GM12878 (cell line): ENCODE data around the gene LARGE1. TPM values are rescaled to one million over a fixed set of nuclear protein-coding genes. Genes with fewer than 3 reads are reported as not detected.

Experiments
- ATAC-seq: fragments of 200-7000 bp; cut with Tn5 transposase; 3 replicates; pipeline ENCODE4 v1.9.1; 2020; ENCODE audit warnings: mild to moderate bottlenecking, moderate library complexity
- BruUV-seq: library from RNA; stranded (reverse); fragments of 400-500 nt; replicated peaks from 2 replicates; lab custom pipeline; 2021; lab: Mats Ljungman, UMichigan
- CTCF ChIA-PET: fragments of 300-600 bp; sonication (Branson Sonifier 250); formaldehyde crosslinking; extraction: SDS; loops from one replicate; lab custom pipeline; 2021; ENCODE audit warnings: inconsistent platforms; lab: Yijun Ruan, JAX
- POLR2A ChIA-PET: fragments of 350-600 bp; formaldehyde crosslinking; extraction: SDS; loops from one replicate; lab custom pipeline; 2021; ENCODE audit warnings: inconsistent platforms; lab: Charles Lee
- RAD21 ChIA-PET: fragments of 300-600 bp; sonication (Branson Sonifier 250); formaldehyde crosslinking; loops from one replicate; lab custom pipeline; 2023; ENCODE audit warnings: antibody characterized with exemption; ENCODE audit not compliant: unreplicated experiment; lab: Charles Lee
- SMC1A ChIA-PET: fragments of 300-600 bp; sonication (Branson Sonifier 250); formaldehyde crosslinking; loops from one replicate; lab custom pipeline; 2023; ENCODE audit not compliant: unreplicated experiment, uncharacterized antibody; lab: Charles Lee
- DNase-seq: peaks from one replicate; pipeline ENCODE4 v3.0.0-alpha.2; 2011; ENCODE audit warnings: low read depth, low spot score
- FAIRE-seq: peaks from 3 replicates; lab custom pipeline; 2011; peaks lifted over from hg19 to GRCh38; lab: Jason Lieb, UNC
- H2AFZ ChIP-seq: 2 replicates; pipeline ENCODE4 v1.6.0; 2011; ENCODE audit warnings: low read depth, low read length, control low read depth; ENCODE audit not compliant: control insufficient read depth
- H3K27ac ChIP-seq: 2 replicates; pipeline ENCODE4 v1.5.1; 2011; ENCODE audit warnings: control low read depth; ENCODE audit not compliant: control insufficient read depth, insufficient read depth
- H3K27me3 ChIP-seq, 2 experiments: replicated peaks in 1 of 2; 2 replicates each; pipeline versions ENCODE4 v1.6.0 to v1.6.1; 2011; ENCODE audit warnings: low read length in 1 of 2; ENCODE audit not compliant: control insufficient read depth in 2 of 2, insufficient read depth in 2 of 2
- H3K36me3 ChIP-seq, 2 experiments: 2 replicates each; pipeline ENCODE4 v1.5.1; 2011; ENCODE audit warnings: low read length in 1 of 2; ENCODE audit not compliant: control insufficient read depth in 2 of 2, insufficient read depth in 2 of 2
- H3K4me1 ChIP-seq: 2 replicates; pipeline ENCODE4 v1.6.1; 2011; ENCODE audit warnings: mild to moderate bottlenecking, low read length, moderate library complexity, mixed read lengths; ENCODE audit not compliant: control insufficient read depth, insufficient read depth
- H3K4me2 ChIP-seq: 2 replicates; pipeline ENCODE4 v1.6.0; 2011; ENCODE audit warnings: control low read depth; ENCODE audit not compliant: control insufficient read depth, insufficient read depth
- H3K4me3 ChIP-seq: fragments of 200-600 bp; sonication (generic); 2 replicates; pipeline ENCODE4 v1.5.1; 2016
- H3K79me2 ChIP-seq: 2 replicates; pipeline ENCODE4 v1.6.0; 2011; ENCODE audit warnings: low read length; ENCODE audit not compliant: control insufficient read depth, insufficient read depth
- H3K9ac ChIP-seq: 2 replicates; pipeline ENCODE4 v1.8.0; 2011; ENCODE audit warnings: low read length, control low read depth, mixed read lengths; ENCODE audit not compliant: control insufficient read depth, insufficient read depth
- H3K9me3 ChIP-seq: replicated peaks from 3 replicates; pipeline ENCODE4 v1.5.1; 2011; ENCODE audit warnings: mild to moderate bottlenecking, low read length; ENCODE audit not compliant: control insufficient read depth, insufficient read depth
- H4K20me1 ChIP-seq: 2 replicates; pipeline ENCODE4 v1.6.0; 2011; ENCODE audit not compliant: control insufficient read depth, insufficient read depth
- BCL11A ChIP-seq: IDR thresholded peaks from 2 replicates; pipeline ENCODE4 v1.6.1; 2011; ENCODE audit warnings: low read depth, low read length
- BRCA1 ChIP-seq: IDR thresholded peaks from 2 replicates; pipeline ENCODE4 v1.6.1; 2011; ENCODE audit warnings: low read depth, low read length, improper control_type of control experiment
- CBFB ChIP-seq: IDR thresholded peaks from 2 replicates; pipeline ENCODE4 v1.6.1; 2016; ENCODE audit warnings: antibody characterized with exemption, low read depth
- CREM ChIP-seq: IDR thresholded peaks from 2 replicates; pipeline ENCODE4 v1.6.1; 2014; ENCODE audit warnings: antibody characterized with exemption, low read depth
- HDAC6 ChIP-seq: fragments of 200-600 bp; sonication (generic); IDR thresholded peaks from one replicate; pipeline ENCODE4 v1.8.0; 2017; ENCODE audit warnings: antibody characterized with exemption; ENCODE audit not compliant: unreplicated experiment
- IKZF1 ChIP-seq: fragments of 450-650 bp; conservative IDR thresholded peaks from 2 replicates; pipeline ENCODE4 v1.6.1; 2017; ENCODE audit warnings: antibody characterized with exemption, mild to moderate bottlenecking
- MLLT1 ChIP-seq: fragments of 450-650 bp; IDR thresholded peaks from 2 replicates; pipeline ENCODE4 v1.6.1; 2016; ENCODE audit warnings: mild to moderate bottlenecking
- MYC ChIP-seq: IDR thresholded peaks from 2 replicates; pipeline ENCODE4 v1.6.1; 2011; ENCODE audit warnings: mild to moderate bottlenecking, low read length, moderate library complexity, inconsistent platforms; ENCODE audit not compliant: insufficient read depth, insufficient replicate concordance, insufficient read length, severe bottlenecking
- PML ChIP-seq: IDR thresholded peaks from 2 replicates; pipeline ENCODE4 v1.6.1; 2012; ENCODE audit warnings: low read length, inconsistent platforms
- SIN3A ChIP-seq: IDR thresholded peaks from 2 replicates; pipeline ENCODE4 v1.6.1; 2012; ENCODE audit warnings: low read depth, low read length, improper control_type of control experiment
- SIX5 ChIP-seq: IDR thresholded peaks from 2 replicates; pipeline ENCODE4 v1.6.1; 2011; ENCODE audit warnings: mild to moderate bottlenecking, low read depth, low read length, moderate library complexity; ENCODE audit not compliant: severe bottlenecking
- SUPT20H ChIP-seq: IDR thresholded peaks from 2 replicates; pipeline ENCODE4 v1.6.1; 2011; ENCODE audit warnings: low read depth, mild to moderate bottlenecking, low read length, moderate library complexity, borderline replicate concordance; ENCODE audit not compliant: control insufficient read depth
- TCF3 ChIP-seq: IDR thresholded peaks from 2 replicates; pipeline ENCODE4 v1.6.1; 2012; ENCODE audit warnings: low read depth, mild to moderate bottlenecking, low read length, borderline replicate concordance; ENCODE audit not compliant: insufficient read depth
- WGBS: methylation state at CpG from one replicate; pipeline ENCODE4 v1.1.6; 2016; ENCODE audit warnings: low lambda C conversion rate; ENCODE audit not compliant: insufficient replicate concordance, insufficient coverage; ENCODE audit errors: missing lambda C conversion rate; 5-methylcytosine and 5-hydroxymethylcytosine counted together
- in situ Hi-C: fragments of 300-500 bp; cut with MboI; formaldehyde crosslinking; loops from 9 replicates; pipeline ENCODE4 v1.14.3; 2018; ENCODE audit warnings: mixed read lengths
- intact Hi-C: fragments of 100-400 bp; cut with micrococcal nuclease; formaldehyde crosslinking; loops from one replicate; pipeline ENCODE4 v1.14.2; 2022; ENCODE audit not compliant: unreplicated experiment
- polyA plus RNA-seq, 11 experiments: library from polyadenylated mRNA; depleted of rRNA in 4 of 11; unstranded in 6 of 11; stranded (reverse) in 5 of 11; fragments of >200 nt; fragmentation: Nextera tagmentation in 4 of 11; fragmentation: Illumina TruSeq in 1 of 11; extraction: Ambion mirVana in 4 of 11; extraction: Trizol in 1 of 11; gene quantifications; 1 replicate in 1 of 11; 2 replicates in 10 of 11; pipeline versions ENCODE4 v1.2.1 to v1.2.3, GENCODE V29; 2011 to 2016; ENCODE audit warnings: inconsistent platforms in 2 of 11, missing spikeins in 2 of 11, low read depth in 1 of 11
- total RNA-seq, 4 experiments: library from RNA; depleted of rRNA in 3 of 4; stranded (reverse); fragments of >200 nt in 3 of 4; fragmentation: Illumina TruSeq in 1 of 4; extraction: Trizol in 1 of 4; gene quantifications; 2 replicates each; pipeline versions ENCODE4 v1.2.1 to v1.2.3, GENCODE V29; 2013 to 2021

The LARGE1 gene
- total and polyA plus RNA-seq, 10 of the 15 experiments (the other 5 are each of a cell fraction or from before 2014, with no cell fraction given) = 3.2 to 41.4 (median 17.3) TPM

- BruUV-seq = no TSS peak
- H4K20me1 ChIP-seq = no peaks in the 10 kb centered on the region
- H3K4me3 ChIP-seq = no peak overlapping the region
- no peak for FAIRE-seq
- H3K9me3 ChIP-seq = no peaks in the 10 kb centered on the region; the same call in 1 of the 3 replicates
- ChIA-PET SMC1A (no interaction called here), POLR2A (no interaction called here), CTCF (no interaction called here), RAD21 (no interaction called here)
- no peak overlapping the region for H3K27ac ChIP-seq
- no peak overlapping the region for H3K4me2 ChIP-seq
- no peak overlapping the region for H2AFZ ChIP-seq
- intact Hi-C loops (loop anchor here (10.0 kb wide), 1 partner anchor 115 kb away; no protein-coding TSS in a partner anchor), in situ Hi-C loops (loop anchor here (10.0 kb wide), 1 partner anchor 335 kb away; no protein-coding TSS in a partner anchor)
- H3K9ac ChIP-seq = no peak overlapping the region
- H3K27me3 ChIP-seq = no peaks in the 10 kb centered on the region
- no peak for ATAC-seq
- H3K4me1 ChIP-seq = no peaks in the 10 kb centered on the region
- H3K79me2 ChIP-seq = peaks cover 18% of the 10 kb centered on the region
- DNase-seq = no peak
- peaks cover 0 to 10% of the 10 kb centered on the region in 2 experiments; a peak in 2 of 4 replicates for H3K36me3 ChIP-seq
- no peak for TF ChIP-seq SIN3A
- TF ChIP-seq CREM = no peak
- WGBS = 97% methylated on average over 6 of the region's 6 CpGs
Measured at GRCh38 chr22:33909911-33910310, 10.4 kb downstream of the LARGE1 start.

- CTCF ChIA-PET = interaction anchor here (1.0 kb wide), 1 partner anchor 10 kb away, joined by 3 read pairs; no protein-coding TSS in a partner anchor
Measured at GRCh38 chr22:33909075-33909458, 11.2 kb downstream of the LARGE1 start.

More at GRCh38 chr22:33909075-33909458, 11.2 kb downstream of the LARGE1 start:
- Histone ChIP-seq H3K9me3 (no peaks in the 10 kb centered on the region; the same call in 1 of the 3 replicates), H3K27ac (no peak overlapping the region), H2AFZ (no peak overlapping the region), H3K79me2 (peaks cover 15% of the 10 kb centered on the region), H3K4me1 (no peaks in the 10 kb centered on the region), H3K27me3 (no peaks in the 10 kb centered on the region), H4K20me1 (no peaks in the 10 kb centered on the region), H3K4me2 (no peak overlapping the region), H3K4me3 (no peak overlapping the region), H3K9ac (no peak overlapping the region), H3K36me3 (peaks cover 0 to 10% of the 10 kb centered on the region in 2 experiments; a peak in 2 of 4 replicates)
- RAD21 ChIA-PET = no interaction called here
- in situ Hi-C loops (no loop called here), intact Hi-C loops (no loop called here)
- DNase-seq (no peak), ATAC-seq (no peak), FAIRE-seq (no peak)
- POLR2A ChIA-PET = no interaction called here
- no peak for TF ChIP-seq SIX5
- TF ChIP-seq HDAC6 = no peak
- no peak for TF ChIP-seq SUPT20H
- no peak for TF ChIP-seq BCL11A
- no peak for TF ChIP-seq MYC
- no peak for TF ChIP-seq IKZF1
- no peak for TF ChIP-seq TCF3
- TF ChIP-seq BRCA1 = no peak
- no peak for TF ChIP-seq PML
- TF ChIP-seq MLLT1 = no peak
- no peak for TF ChIP-seq CBFB
- SMC1A ChIA-PET = no interaction called here
- 86% methylated on average over 6 of the region's 6 CpGs for WGBS
- no TSS peak for BruUV-seq
